Vagina (tissue), 2 donors: ENCODE results near the gene FAM163A. TPM values are rescaled to one million over a fixed set of nuclear protein-coding genes. Genes with fewer than 3 reads are reported as not detected.

Experiments
- DNase-seq, 2 donors: peaks; one replicate each; pipeline ENCODE4 v3.0.0-alpha.2; 2017; ENCODE audit errors: extremely low spot score in 2 of 2
- H3K27ac ChIP-seq: fragments of 200-600 bp; sonication (generic); one replicate; pipeline ENCODE4 v1.5.1; 2019
- H3K27me3 ChIP-seq: fragments of 200-600 bp; sonication (generic); one replicate; pipeline ENCODE4 v1.5.1; 2019
- H3K36me3 ChIP-seq, 2 donors: fragments of 200-600 bp; sonication (generic); one replicate each; pipeline ENCODE4 v1.5.1; 2017 to 2019
- H3K4me1 ChIP-seq: fragments of 200-600 bp; sonication (generic); one replicate; pipeline ENCODE4 v1.5.1; 2019
- H3K4me3 ChIP-seq, 2 donors: fragments of 200-600 bp; sonication (generic); 1 replicate in 1 of 2; 2 replicates in 1 of 2; pipeline ENCODE4 v1.5.1; 2016 to 2019
- H3K9me3 ChIP-seq: fragments of 200-600 bp; sonication (generic); one replicate; pipeline ENCODE4 v1.5.1; 2019
- POLR2A ChIP-seq, 2 donors: fragments of 450-650 bp; IDR thresholded peaks; one replicate each; pipeline ENCODE4 v1.6.1; 2017; ENCODE audit warnings: antibody characterized with exemption in 2 of 2, mild to moderate bottlenecking in 2 of 2, moderate library complexity in 2 of 2
- POLR2AphosphoS5 ChIP-seq, 2 donors: sonication (generic); formaldehyde crosslinking; IDR thresholded peaks; one replicate each; pipeline ENCODE4 v1.9.0; 2017; ENCODE audit warnings: antibody characterized with exemption in 2 of 2, mild to moderate bottlenecking in 2 of 2, low read depth in 1 of 2; ENCODE audit not compliant: insufficient read depth in 1 of 2
- intact Hi-C: fragments of 100-400 bp; cut with DNase I; formaldehyde crosslinking; loops from one replicate; pipeline ENCODE4 v1.15.1; 2023
- total RNA-seq: library from RNA; depleted of rRNA; stranded (reverse); fragments of >200 nt; gene quantifications from one replicate; pipeline ENCODE4 v1.2.3, GENCODE V29; 2016
- TF ChIP-seq, protein P1 (sequence below), 3 experiments: fragments of 450-650 bp in 2 of 3; fragments of 200-600 bp in 1 of 3; sonication (generic) in 1 of 3; IDR thresholded peaks; one replicate each; pipeline ENCODE4 v1.5.1; 2017 to 2019; ENCODE audit warnings: antibody characterized with exemption in 3 of 3, mild to moderate bottlenecking in 2 of 3, moderate library complexity in 2 of 3

The FAM163A gene
- total RNA-seq, 1 donor from 2014 or later: 2.5 TPM

GRCh38 chr1:179786815-179787685, 44.0 kb downstream of the FAM163A start:
- no peak for DNase-seq
- Histone ChIP-seq H3K4me1 (no peaks in the 10 kb centered on the region), H3K36me3 (no peaks in the 10 kb centered on the region), H3K27me3 (no peaks in the 10 kb centered on the region), H3K4me3 (no peak overlapping the region), H3K9me3 (no peaks in the 10 kb centered on the region), H3K27ac (no peak overlapping the region)
- intact Hi-C loops: no loop called here
- TF ChIP-seq, protein P1, sequence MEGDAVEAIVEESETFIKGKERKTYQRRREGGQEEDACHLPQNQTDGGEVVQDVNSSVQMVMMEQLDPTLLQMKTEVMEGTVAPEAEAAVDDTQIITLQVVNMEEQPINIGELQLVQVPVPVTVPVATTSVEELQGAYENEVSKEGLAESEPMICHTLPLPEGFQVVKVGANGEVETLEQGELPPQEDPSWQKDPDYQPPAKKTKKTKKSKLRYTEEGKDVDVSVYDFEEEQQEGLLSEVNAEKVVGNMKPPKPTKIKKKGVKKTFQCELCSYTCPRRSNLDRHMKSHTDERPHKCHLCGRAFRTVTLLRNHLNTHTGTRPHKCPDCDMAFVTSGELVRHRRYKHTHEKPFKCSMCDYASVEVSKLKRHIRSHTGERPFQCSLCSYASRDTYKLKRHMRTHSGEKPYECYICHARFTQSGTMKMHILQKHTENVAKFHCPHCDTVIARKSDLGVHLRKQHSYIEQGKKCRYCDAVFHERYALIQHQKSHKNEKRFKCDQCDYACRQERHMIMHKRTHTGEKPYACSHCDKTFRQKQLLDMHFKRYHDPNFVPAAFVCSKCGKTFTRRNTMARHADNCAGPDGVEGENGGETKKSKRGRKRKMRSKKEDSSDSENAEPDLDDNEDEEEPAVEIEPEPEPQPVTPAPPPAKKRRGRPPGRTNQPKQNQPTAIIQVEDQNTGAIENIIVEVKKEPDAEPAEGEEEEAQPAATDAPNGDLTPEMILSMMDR (IDR thresholded peaks at IDR 0.05): no peak
- TF ChIP-seq POLR2A (IDR thresholded peaks at IDR 0.05) (no peak), POLR2AphosphoS5 (IDR thresholded peaks at IDR 0.05; ENCODE audit: insufficient read depth in 1 of 2, low read depth in 1 of 2) (no peak)

DNA sequence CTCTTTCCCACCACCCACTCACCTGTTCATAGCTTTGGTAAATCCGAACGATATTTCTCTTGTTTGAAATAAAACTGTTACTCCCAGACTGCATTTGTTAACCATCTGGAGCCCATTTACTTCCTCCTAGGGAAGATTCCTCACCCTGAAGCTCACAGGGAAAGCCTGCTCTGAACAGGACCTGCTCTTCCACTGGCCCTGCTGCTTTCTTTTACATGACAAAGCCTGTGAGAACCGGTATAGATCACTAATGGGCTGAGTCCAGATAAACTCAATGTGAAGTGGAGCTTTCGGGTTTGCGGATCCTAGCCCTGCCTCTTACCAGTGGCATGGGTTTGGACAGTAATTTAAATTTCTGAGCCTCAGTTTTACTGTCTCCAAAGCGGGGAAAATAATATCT, 45.2 kb downstream of the FAM163A start:
- H3K36me3 ChIP-seq: no peaks in the 10 kb centered on the region
- TF ChIP-seq, protein P1 (IDR thresholded peaks at IDR 0.05): no peak
- TF ChIP-seq POLR2AphosphoS5 (IDR thresholded peaks at IDR 0.05; ENCODE audit: insufficient read depth in 1 of 2, low read depth in 1 of 2) (no peak), POLR2A (IDR thresholded peaks at IDR 0.05) (no peak)
- DNase-seq: no peak
- H3K4me1 ChIP-seq: no peaks in the 10 kb centered on the region
- H3K4me3 ChIP-seq: no peak overlapping the region
- intact Hi-C loops: no loop called here
- H3K9me3 ChIP-seq: no peaks in the 10 kb centered on the region
- no peak overlapping the region for H3K27ac ChIP-seq
- no peaks in the 10 kb centered on the region for H3K27me3 ChIP-seq

GRCh38 chr1:179793281-179793680, 50.2 kb downstream of the FAM163A start:
- H3K27me3 ChIP-seq: no peaks in the 10 kb centered on the region
- H3K27ac ChIP-seq: no peak overlapping the region
- H3K36me3 ChIP-seq: no peaks in the 10 kb centered on the region
- H3K4me3 ChIP-seq: no peak overlapping the region
- no peak for TF ChIP-seq POLR2AphosphoS5 (IDR thresholded peaks at IDR 0.05; ENCODE audit: insufficient read depth in 1 of 2, low read depth in 1 of 2)
- TF ChIP-seq POLR2A (IDR thresholded peaks at IDR 0.05): no peak
- TF ChIP-seq, protein P1 (IDR thresholded peaks at IDR 0.05): no peak
- intact Hi-C loops: no loop called here
- no peaks in the 10 kb centered on the region for H3K9me3 ChIP-seq
- DNase-seq: no peak
- H3K4me1 ChIP-seq: no peaks in the 10 kb centered on the region

DNA sequence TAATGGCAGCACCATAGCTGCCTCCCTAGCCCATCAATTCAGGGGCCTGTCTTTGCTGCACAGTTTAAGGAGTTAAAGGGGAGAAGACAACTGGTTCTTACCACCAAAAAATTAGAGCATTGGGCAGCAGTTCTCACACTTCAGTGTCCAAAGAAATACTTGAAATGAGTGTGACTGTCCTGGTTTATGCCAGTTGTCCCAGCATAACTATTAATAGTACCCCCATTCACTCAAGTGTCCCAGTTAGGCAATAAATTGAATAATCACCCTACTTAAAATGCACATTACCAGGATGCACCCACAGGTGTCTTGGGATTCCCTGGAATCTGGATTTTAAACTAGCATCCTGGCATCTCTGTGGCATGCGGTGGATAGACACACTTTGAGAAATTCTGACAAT, 51.1 kb downstream of the FAM163A start:
- no peaks in the 10 kb centered on the region for H3K4me1 ChIP-seq
- H3K4me3 ChIP-seq: no peak overlapping the region
- no peak for DNase-seq
- H3K27me3 ChIP-seq: no peaks in the 10 kb centered on the region
- intact Hi-C loops: no loop called here
- H3K9me3 ChIP-seq: no peaks in the 10 kb centered on the region
- TF ChIP-seq, protein P1 (IDR thresholded peaks at IDR 0.05): no peak
- no peak for TF ChIP-seq POLR2AphosphoS5 (IDR thresholded peaks at IDR 0.05; ENCODE audit: insufficient read depth in 1 of 2, low read depth in 1 of 2)
- H3K36me3 ChIP-seq: no peaks in the 10 kb centered on the region
- no peak overlapping the region for H3K27ac ChIP-seq

- Histone ChIP-seq H3K27ac (no peak overlapping the region), H3K4me3 (no peak overlapping the region), H3K27me3 (no peaks in the 10 kb centered on the region), H3K36me3 (no peaks in the 10 kb centered on the region), H3K9me3 (no peaks in the 10 kb centered on the region), H3K4me1 (no peaks in the 10 kb centered on the region)
- intact Hi-C loops: no loop called here
- DNase-seq: no peak
- no peak for TF ChIP-seq POLR2A (IDR thresholded peaks at IDR 0.05)
- no peak for TF ChIP-seq POLR2AphosphoS5 (IDR thresholded peaks at IDR 0.05; ENCODE audit: insufficient read depth in 1 of 2, low read depth in 1 of 2)
- TF ChIP-seq, protein P1 (IDR thresholded peaks at IDR 0.05): no peak
Observed at GRCh38 chr1:179794669-179795068, 51.6 kb downstream of the FAM163A start.
